Neuronal stem cell (in vitro differentiated cells): ENCODE data around the gene SLC35D1.

Experiments
- DNase-seq: peaks from one replicate; pipeline ENCODE4 v3.0.0-alpha.2; 2013; ENCODE audit warnings: low spot score
- H2AFZ ChIP-seq: one replicate; pipeline ENCODE4 v1.6.1; 2013; ENCODE audit warnings: mild to moderate bottlenecking, low read length, inconsistent platforms
- H2AK5ac ChIP-seq: 2 replicates; pipeline ENCODE4 v1.6.1; 2013; ENCODE audit warnings: low read depth, mild to moderate bottlenecking, inconsistent platforms, low read length, moderate library complexity, mixed read lengths
- H2BK120ac ChIP-seq: 2 replicates; pipeline ENCODE4 v1.6.1; 2013; ENCODE audit warnings: low read depth, mild to moderate bottlenecking, inconsistent platforms, low read length, moderate library complexity, mixed read lengths
- H2BK12ac ChIP-seq: one replicate; pipeline ENCODE4 v1.6.1; 2013; ENCODE audit warnings: low read length, inconsistent platforms
- H2BK15ac ChIP-seq: 2 replicates; pipeline ENCODE4 v1.6.1; 2013; ENCODE audit warnings: mild to moderate bottlenecking, low read length, inconsistent platforms, mixed read lengths
- H2BK5ac ChIP-seq: one replicate; pipeline ENCODE4 v1.6.1; 2013; ENCODE audit warnings: inconsistent platforms, mild to moderate bottlenecking, low read length, moderate library complexity
- H3K14ac ChIP-seq: one replicate; pipeline ENCODE4 v1.6.1; 2013; ENCODE audit warnings: low read length, inconsistent platforms
- H3K18ac ChIP-seq: 2 replicates; pipeline ENCODE4 v1.6.1; 2013; ENCODE audit warnings: low read length, inconsistent platforms
- H3K23ac ChIP-seq: 2 replicates; pipeline ENCODE4 v1.6.1; 2013; ENCODE audit warnings: low read depth, mild to moderate bottlenecking, mixed read lengths, low read length, inconsistent platforms; ENCODE audit not compliant: poor library complexity
- H3K27ac ChIP-seq: replicated peaks from 3 replicates; pipeline ENCODE4 v1.5.1; 2013; ENCODE audit warnings: low read length, inconsistent platforms
- H3K27me3 ChIP-seq, 3 experiments: 2 replicates each; pipeline ENCODE4 v1.6.1; 2013; ENCODE audit warnings: low read length in 3 of 3, mild to moderate bottlenecking in 2 of 3, inconsistent platforms in 1 of 3, low read depth in 1 of 3, mixed read lengths in 1 of 3, moderate library complexity in 1 of 3; ENCODE audit not compliant: control insufficient read depth in 3 of 3, insufficient read depth in 3 of 3
- H3K36me3 ChIP-seq, 2 donors: replicated peaks in 1 of 2; 2 replicates each; pipeline ENCODE4 v1.6.1; 2013; ENCODE audit warnings: low read length in 2 of 2; ENCODE audit not compliant: control insufficient read depth in 2 of 2, insufficient read depth in 2 of 2
- H3K4ac ChIP-seq: 2 replicates; pipeline ENCODE4 v1.6.1; 2013; ENCODE audit warnings: inconsistent platforms, mild to moderate bottlenecking, low read length, moderate library complexity
- H3K4me1 ChIP-seq, 2 donors: 1 replicate in 1 of 2; 2 replicates in 1 of 2; pipeline ENCODE4 v1.6.1; 2013; ENCODE audit warnings: low read length in 2 of 2, low read depth in 1 of 2; ENCODE audit not compliant: control insufficient read depth in 2 of 2, insufficient read depth in 1 of 2
- H3K4me2 ChIP-seq: one replicate; pipeline ENCODE4 v1.6.1; 2013; ENCODE audit warnings: mild to moderate bottlenecking, low read length, inconsistent platforms; ENCODE audit not compliant: insufficient read depth, poor library complexity, severe bottlenecking
- H3K4me3 ChIP-seq, 2 donors: 2 replicates each; pipeline ENCODE4 v1.5.1; 2013; ENCODE audit warnings: low read length in 2 of 2, mild to moderate bottlenecking in 2 of 2, inconsistent platforms in 1 of 2, moderate library complexity in 1 of 2
- H3K79me1 ChIP-seq: one replicate; pipeline ENCODE4 v1.6.1; 2013; ENCODE audit warnings: low read depth, mild to moderate bottlenecking, inconsistent platforms, low read length, moderate library complexity
- H3K9ac ChIP-seq: one replicate; pipeline ENCODE4 v1.6.1; 2013; ENCODE audit warnings: mild to moderate bottlenecking, low read depth, low read length, inconsistent platforms; ENCODE audit not compliant: poor library complexity
- H3K9me3 ChIP-seq, 2 donors: replicated peaks in 1 of 2; 2 replicates each; pipeline versions ENCODE3 to v1.6.1; 2013; ENCODE audit warnings: low read length in 2 of 2, mild to moderate bottlenecking in 2 of 2, inconsistent platforms in 1 of 2, low read depth in 1 of 2, mixed read lengths in 1 of 2, moderate library complexity in 1 of 2; ENCODE audit not compliant: control insufficient read depth in 2 of 2, insufficient read depth in 1 of 2
- H4K8ac ChIP-seq: one replicate; pipeline ENCODE4 v1.6.1; 2013; ENCODE audit warnings: low read depth, mild to moderate bottlenecking, inconsistent platforms, low read length, moderate library complexity
- H4K91ac ChIP-seq: one replicate; pipeline ENCODE4 v1.6.1; 2013; ENCODE audit warnings: low read length, low read depth, mild to moderate bottlenecking, inconsistent platforms; ENCODE audit not compliant: poor library complexity
- WGBS, 2 donors: extraction: QIAGEN DNeasy Blood & Tissue Kit; methylation state at CpG; one replicate each; pipeline ENCODE4 v1.1.7; 2013; ENCODE audit warnings: missing lambda C conversion rate in 2 of 2, mixed read lengths in 1 of 2; ENCODE audit not compliant: insufficient read length in 2 of 2, insufficient replicate concordance in 1 of 2; ENCODE audit errors: extremely low coverage in 2 of 2; 5-methylcytosine and 5-hydroxymethylcytosine counted together

The SLC35D1 gene

DNA sequence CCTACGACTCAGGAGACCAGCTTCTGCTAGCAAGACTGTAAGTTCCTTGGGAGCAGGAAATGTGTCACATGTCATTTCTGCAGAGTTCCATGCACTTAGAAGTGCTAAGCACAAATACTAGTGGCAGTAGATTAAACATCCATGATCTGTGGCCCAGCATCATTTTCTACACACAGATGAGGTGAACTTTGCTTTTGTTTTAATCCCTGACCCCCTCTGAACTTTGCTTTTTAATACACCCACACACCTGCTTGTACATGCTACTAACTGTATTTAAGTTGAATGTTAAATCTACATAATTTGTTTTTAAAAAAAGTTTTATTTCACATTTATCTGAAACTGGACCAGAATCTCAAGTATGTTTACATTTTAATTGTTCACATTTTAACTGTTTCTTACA is 24.5 kb downstream of the SLC35D1 start:
- DNase-seq: no peak
- Histone ChIP-seq H4K8ac (no peak overlapping the region), H3K4me1 (no peaks in the 10 kb centered on the region), H2BK5ac (no peak overlapping the region), H2AFZ (no peak overlapping the region), H3K23ac (no peak overlapping the region), H2BK15ac (no peak overlapping the region), H3K4me3 (no peak overlapping the region), H3K27ac (no peak overlapping the region), H2AK5ac (no peak overlapping the region), H3K79me1 (no peaks in the 10 kb centered on the region), H3K9me3 (peaks cover 0 to 16% of the 10 kb centered on the region in 2 donors), H2BK120ac (no peak overlapping the region), H3K4me2 (no peak overlapping the region), H3K9ac (no peak overlapping the region), H4K91ac (no peak overlapping the region), H3K36me3 (peaks cover 0 to 56% of the 10 kb centered on the region in 2 donors), H3K4ac (no peak overlapping the region), H3K18ac (no peak overlapping the region), H2BK12ac (no peak overlapping the region), H3K14ac (no peak overlapping the region), H3K27me3 (no peaks in the 10 kb centered on the region)
- no CpG with 5 or more reads among the region's 1 CpG for WGBS, 2 donors

GRCh38 chr1:67020765-67021164 is 33.2 kb downstream of the SLC35D1 start:
- no peak overlapping the region for H3K14ac ChIP-seq
- no peak overlapping the region for H3K23ac ChIP-seq
- H3K9me3 ChIP-seq: peaks cover 0 to under 1% of the 10 kb centered on the region in 2 donors
- H3K4me1 ChIP-seq: peaks cover 0 to 7% of the 10 kb centered on the region in 2 donors
- no peak overlapping the region for H4K91ac ChIP-seq
- no peak overlapping the region for H2BK15ac ChIP-seq
- peaks cover 0 to 66% of the 10 kb centered on the region in 2 donors for H3K36me3 ChIP-seq
- H3K4ac ChIP-seq: no peak overlapping the region
- no peak overlapping the region for H2BK5ac ChIP-seq
- H3K4me3 ChIP-seq: no peak overlapping the region
- DNase-seq: no peak
- H3K4me2 ChIP-seq: no peak overlapping the region
- no peak overlapping the region for H3K27ac ChIP-seq
- H2BK12ac ChIP-seq: no peak overlapping the region
- no peak overlapping the region for H3K18ac ChIP-seq
- no peak overlapping the region for H4K8ac ChIP-seq
- H2AK5ac ChIP-seq: no peak overlapping the region
- no peak overlapping the region for H2BK120ac ChIP-seq
- H3K79me1 ChIP-seq: no peaks in the 10 kb centered on the region
- H2AFZ ChIP-seq: no peak overlapping the region
- no peak overlapping the region for H3K9ac ChIP-seq
- no peaks in the 10 kb centered on the region for H3K27me3 ChIP-seq
- no CpG with 5 or more reads among the region's 2 CpGs for WGBS, 2 donors

DNA sequence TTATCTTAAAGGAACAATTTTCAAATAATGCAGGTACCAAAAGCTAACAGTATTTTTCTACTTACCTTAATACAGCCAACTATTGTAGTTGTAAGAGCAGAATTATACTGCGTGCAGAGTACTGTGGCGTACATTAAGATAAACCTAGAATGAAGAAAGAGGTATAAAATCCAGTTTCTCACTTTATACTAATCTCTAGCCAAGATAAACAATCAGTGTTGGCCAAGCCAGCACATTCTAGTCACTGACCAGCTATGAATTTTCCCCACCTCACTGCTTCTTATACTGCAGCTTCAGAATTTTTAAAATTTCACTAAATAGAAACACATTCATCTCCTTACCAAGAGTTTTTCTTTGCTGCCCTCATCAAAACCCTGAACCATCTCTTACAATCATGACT is 33.6 kb downstream of the SLC35D1 start:
- no peak overlapping the region for H2BK15ac ChIP-seq
- no peak overlapping the region for H3K4me3 ChIP-seq
- no peak overlapping the region for H2BK120ac ChIP-seq
- peaks cover 0 to 7% of the 10 kb centered on the region in 2 donors for H3K4me1 ChIP-seq
- no peak overlapping the region for H3K23ac ChIP-seq
- peaks cover 0 to 66% of the 10 kb centered on the region in 2 donors for H3K36me3 ChIP-seq
- DNase-seq: no peak
- H3K27me3 ChIP-seq: no peaks in the 10 kb centered on the region
- no peak overlapping the region for H3K4ac ChIP-seq
- no peak overlapping the region for H3K9ac ChIP-seq
- peaks cover 0 to 2% of the 10 kb centered on the region in 2 donors for H3K9me3 ChIP-seq
- H3K27ac ChIP-seq: no peak overlapping the region
- no peak overlapping the region for H4K91ac ChIP-seq
- H2BK5ac ChIP-seq: no peak overlapping the region
- H3K4me2 ChIP-seq: no peak overlapping the region
- no peak overlapping the region for H2AFZ ChIP-seq
- no peak overlapping the region for H3K14ac ChIP-seq
- no peak overlapping the region for H3K18ac ChIP-seq
- H2BK12ac ChIP-seq: no peak overlapping the region
- H2AK5ac ChIP-seq: no peak overlapping the region
- H4K8ac ChIP-seq: no peak overlapping the region
- WGBS, 2 donors: no CpG with 5 or more reads among the region's 2 CpGs
- H3K79me1 ChIP-seq: no peaks in the 10 kb centered on the region

DNA sequence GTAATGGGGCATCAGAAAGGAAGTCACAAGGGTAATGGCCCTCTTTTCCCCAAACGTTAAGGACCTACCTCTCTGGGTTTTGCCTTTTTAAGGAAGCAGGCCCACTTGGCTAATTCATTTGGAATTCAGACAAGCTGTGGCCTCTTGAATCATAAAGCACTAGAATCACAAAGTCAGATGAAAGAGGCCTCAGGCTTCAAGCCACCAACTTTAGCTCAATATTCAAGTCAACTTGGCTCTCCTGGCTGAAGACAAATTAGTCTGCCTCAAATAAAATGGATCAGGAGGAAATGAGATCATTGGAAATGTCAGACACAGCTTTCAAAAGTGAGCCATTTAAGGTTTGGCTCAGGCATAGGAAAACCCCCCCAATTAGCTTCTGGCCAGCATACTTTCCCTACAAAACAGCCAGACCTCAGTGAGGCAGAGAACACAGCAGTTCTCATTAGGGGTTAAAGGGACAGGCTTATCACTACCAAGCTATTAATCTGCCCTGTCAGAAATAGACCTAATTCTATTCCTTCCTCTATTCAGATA is 34.3 kb downstream of the SLC35D1 start:
- Histone ChIP-seq H3K79me1 (no peaks in the 10 kb centered on the region), H3K9ac (no peak overlapping the region), H4K8ac (no peak overlapping the region), H2AFZ (no peak overlapping the region), H3K23ac (no peak overlapping the region), H3K36me3 (peaks cover 0 to 61% of the 10 kb centered on the region in 2 donors), H3K4me3 (no peak overlapping the region), H3K4ac (no peak overlapping the region), H2BK5ac (no peak overlapping the region), H3K14ac (no peak overlapping the region), H4K91ac (no peak overlapping the region), H2BK120ac (no peak overlapping the region), H2AK5ac (no peak overlapping the region), H3K4me1 (peaks cover 0 to 7% of the 10 kb centered on the region in 2 donors), H3K9me3 (peaks cover 0 to 4% of the 10 kb centered on the region in 2 donors), H3K4me2 (no peak overlapping the region), H3K18ac (no peak overlapping the region), H3K27me3 (no peaks in the 10 kb centered on the region), H2BK15ac (no peak overlapping the region), H3K27ac (peak overlapping the region; percentile 23), H2BK12ac (no peak overlapping the region)
- WGBS, 2 donors: no CpG with 5 or more reads among the region's 1 CpG
- no peak for DNase-seq
